ENCODE data around the gene BTRC.
A peak's percentile ranks its signal among the peaks of the same experiment; 100 is the strongest.

The BTRC gene

GRCh38 chr10:101444058-101444898, 90.3 kb downstream of the BTRC start:
- DNase-seq (ENCODE audit: low read depth, low spot score), result no peak

DNA sequence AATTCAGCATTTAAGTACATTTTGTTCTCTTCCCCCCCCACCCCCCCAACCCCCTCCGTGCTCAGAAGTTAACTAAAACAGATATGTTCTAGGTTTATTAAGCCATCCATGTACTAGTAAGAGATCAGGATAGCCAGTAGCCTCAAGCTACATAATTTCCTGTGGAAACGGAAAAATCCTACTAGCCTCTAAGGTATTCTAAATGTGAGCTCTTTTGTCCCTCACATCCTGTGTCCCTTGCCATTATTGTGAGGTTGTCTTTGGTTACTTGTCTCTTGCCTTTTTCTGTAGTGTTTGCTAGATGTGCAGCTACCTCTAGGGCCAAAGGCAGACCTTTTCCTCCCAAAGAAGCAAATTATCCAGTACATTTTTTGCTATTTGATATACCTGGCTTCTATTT, 92.1 kb downstream of the BTRC start:
- DNase-seq (ENCODE audit: low read depth, low spot score), result no peak

GRCh38 chr10:101446947-101447346, 93.0 kb downstream of the BTRC start:
- DNase-seq (ENCODE audit: low read depth, low spot score), result no peak

DNA sequence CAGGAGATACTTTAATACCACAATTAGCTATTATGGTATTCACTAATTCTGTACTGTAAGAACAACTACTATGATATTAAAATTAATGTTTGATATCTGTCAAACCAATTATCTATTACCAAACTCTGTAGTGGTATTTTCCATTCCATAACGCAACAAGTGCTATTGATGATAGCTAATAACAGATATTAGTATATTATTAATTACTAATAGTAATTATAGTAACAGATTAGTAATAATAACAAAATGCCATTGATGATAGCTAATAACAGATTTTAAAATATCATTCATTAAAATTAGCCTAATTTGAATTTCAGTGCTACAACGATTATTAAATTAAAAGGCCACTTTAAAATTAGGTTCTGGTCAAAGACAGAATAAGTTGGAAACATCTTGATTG, 93.5 kb downstream of the BTRC start:
- DNase-seq (ENCODE audit: low read depth, low spot score), result no peak

DNA sequence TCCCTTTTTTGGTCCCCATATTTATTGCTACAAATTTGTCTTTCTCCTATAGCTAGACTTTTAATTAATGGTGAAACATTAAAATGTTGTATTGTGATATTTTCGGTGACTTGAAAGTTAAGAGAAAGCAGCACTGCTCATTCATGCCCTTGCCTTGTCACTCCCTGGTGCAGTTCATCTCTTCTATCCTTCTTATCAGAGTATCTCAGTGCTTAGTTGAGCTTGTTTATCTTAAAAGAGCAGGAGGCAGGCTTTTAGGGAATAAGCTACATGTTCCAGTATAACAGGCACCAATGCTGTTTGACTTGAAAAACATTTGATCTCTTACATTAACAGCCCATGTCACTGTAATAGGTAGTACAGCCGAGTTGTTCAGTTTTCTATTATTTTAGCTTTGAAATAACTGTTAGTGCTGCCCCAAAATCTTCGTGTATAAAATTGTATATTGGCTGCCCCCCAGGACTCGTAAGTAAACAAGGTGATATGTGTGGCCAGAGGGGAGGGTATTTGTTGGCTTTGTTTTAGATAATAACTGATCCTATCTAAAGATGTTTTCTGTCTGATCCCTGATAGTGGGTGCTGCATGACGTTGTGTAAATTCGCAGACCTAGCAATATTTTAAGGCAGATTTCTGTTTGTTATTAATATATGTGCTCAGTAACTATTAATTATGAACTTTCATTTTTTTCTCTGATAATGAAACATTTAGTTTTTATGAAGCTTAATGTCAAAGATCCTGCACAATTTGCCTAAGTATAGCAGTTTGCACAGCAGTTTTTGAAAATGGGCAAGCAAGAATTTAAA, 96.5 kb downstream of the BTRC start:
- DNase-seq (ENCODE audit: low read depth, low spot score), result no peak

DNA sequence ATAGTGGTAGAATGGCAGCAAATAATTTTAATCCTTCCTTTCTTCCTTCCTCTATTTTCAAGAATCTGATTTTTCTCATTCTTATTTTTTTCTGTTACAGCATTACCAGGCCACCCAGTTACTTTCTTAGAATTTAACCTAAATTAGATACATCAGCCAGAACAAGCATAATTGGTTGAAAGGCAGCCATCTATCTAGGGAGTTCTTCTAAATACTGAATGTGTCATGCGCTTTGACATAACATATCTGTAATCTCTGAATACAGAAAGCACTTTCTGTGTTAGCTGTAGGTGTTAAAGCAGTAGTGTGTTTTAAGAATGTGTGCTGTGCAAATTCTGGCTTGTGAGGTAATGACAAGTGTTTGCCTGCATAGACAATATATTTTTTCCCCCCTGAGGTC, 97.3 kb downstream of the BTRC start:
- no peak for DNase-seq (ENCODE audit: low read depth, low spot score)

DNA sequence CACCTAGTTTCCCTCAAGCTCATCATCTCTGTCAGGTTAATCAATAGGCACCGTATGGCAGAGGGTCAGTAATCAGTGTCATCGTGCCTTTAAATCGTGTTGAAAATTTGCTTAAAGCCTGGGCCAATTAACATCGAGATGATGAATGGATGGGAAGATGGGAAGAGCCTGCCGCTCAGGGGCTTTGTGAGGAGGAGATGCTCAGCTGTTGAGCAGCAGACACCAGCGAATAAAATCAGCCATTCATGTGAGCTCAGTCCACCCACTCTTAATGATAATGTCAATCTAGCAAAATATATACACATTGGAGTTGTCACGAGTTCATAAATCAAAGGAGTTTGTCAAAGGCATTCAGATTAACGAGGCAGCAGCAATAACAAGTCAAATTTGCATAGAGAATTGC, 97.7 kb downstream of the BTRC start:
- DNase-seq (ENCODE audit: low read depth, low spot score), result no peak

DNA sequence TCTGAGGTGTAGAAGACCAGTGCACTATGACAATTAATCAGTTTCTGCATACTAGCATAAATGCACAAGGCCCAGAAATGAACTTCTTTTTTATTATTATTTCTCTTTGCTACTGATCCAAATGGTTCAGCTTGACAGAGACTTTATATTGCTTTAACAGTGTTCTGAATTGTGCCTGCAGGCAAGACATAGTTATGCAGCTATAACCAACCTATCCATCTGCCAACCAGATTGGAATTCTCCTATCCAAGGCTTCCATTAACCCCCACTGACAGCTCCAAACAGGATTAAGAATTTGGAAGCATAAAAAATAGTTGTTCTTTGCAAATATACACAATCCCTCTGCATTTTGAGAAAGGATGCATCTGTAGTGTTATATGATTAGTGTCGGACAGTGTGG, 98.2 kb downstream of the BTRC start:
- DNase-seq (ENCODE audit: low read depth, low spot score), result no peak

DNA sequence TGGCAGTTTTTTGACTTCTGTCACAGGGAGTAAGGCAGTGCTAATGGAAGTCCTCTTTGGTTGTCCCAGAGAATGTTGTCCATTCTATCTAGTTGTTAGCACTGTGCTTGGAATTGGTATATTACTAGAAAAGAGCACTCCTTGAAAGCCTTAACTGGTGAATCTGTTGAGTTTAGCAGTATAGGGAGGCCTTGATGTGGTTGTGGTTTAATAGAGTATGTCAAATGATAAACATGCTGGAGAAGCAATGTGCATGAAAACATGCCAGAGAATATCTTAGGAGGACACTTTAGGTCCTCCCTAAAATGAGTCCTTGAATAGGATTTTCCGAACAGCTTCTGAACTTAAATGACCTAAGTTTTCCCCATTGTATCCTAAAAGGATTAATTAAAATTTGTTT, 98.6 kb downstream of the BTRC start:
- DNase-seq (ENCODE audit: low read depth, low spot score), result no peak

- DNase-seq (ENCODE audit: low read depth, low spot score), result no peak
Observed at GRCh38 chr10:101453318-101453717, 99.4 kb downstream of the BTRC start.

- no peak for DNase-seq (ENCODE audit: low read depth, low spot score)
Observed at GRCh38 chr10:101453791-101454718, 100.1 kb downstream of the BTRC start.

DNA sequence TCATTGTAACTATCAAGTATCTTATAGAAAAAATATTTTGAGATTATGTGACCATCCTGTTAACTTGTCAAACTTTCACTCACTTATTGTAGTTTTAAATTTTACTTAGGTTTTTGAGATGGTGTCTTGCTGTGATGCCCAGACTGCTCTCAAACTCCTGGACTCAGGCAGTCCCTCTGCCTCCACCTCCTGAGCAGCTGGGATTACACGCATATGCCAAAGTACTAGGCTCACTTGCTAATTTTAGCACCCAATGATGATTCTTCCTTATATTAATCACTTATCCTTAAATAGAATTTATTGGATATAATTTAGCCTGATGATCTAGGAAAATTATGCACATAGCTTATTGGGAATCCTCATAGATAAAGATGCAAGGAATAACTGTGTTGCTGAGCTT, 104.9 kb downstream of the BTRC start:
- DNase-seq (ENCODE audit: low read depth, low spot score), result no peak

DNA sequence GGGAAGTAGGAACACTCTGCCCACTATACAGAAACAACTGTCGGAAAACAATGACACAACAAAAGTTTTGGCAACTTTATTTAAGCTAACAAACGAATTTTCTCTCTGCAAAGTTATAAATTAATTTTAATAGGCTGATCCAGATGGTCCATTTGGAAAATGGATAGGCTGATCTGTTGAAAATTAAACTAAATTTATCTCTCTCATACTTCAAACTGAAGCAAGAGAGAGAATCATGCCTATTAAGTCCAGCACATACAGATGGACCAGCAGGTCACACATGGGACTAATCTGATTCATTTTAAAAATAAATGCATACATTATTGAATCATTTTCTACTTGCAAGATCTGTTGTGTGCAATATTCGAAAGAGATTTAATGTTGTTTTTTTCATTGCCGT, 110.1 kb downstream of the BTRC start:
- DNase-seq (ENCODE audit: low read depth, low spot score), result no peak

GRCh38 chr10:101464599-101464998, 110.6 kb downstream of the BTRC start:
- no peak for DNase-seq (ENCODE audit: low read depth, low spot score)

GRCh38 chr10:101466016-101466912, 112.3 kb downstream of the BTRC start:
- no peak for DNase-seq (ENCODE audit: low read depth, low spot score)

GRCh38 chr10:101467286-101467770, 113.4 kb downstream of the BTRC start:
- DNase-seq (ENCODE audit: low read depth, low spot score), result peak; percentile 36

- no peak for DNase-seq (ENCODE audit: low read depth, low spot score)
Observed at GRCh38 chr10:101468159-101468558, 114.2 kb downstream of the BTRC start.

- no peak for DNase-seq (ENCODE audit: low read depth, low spot score)
Observed at GRCh38 chr10:101476383-101476782, 122.4 kb downstream of the BTRC start.

GRCh38 chr10:101478956-101479355, 125.0 kb downstream of the BTRC start:
- DNase-seq (ENCODE audit: low read depth, low spot score), result no peak

GRCh38 chr10:101481256-101481655, 127.3 kb downstream of the BTRC start:
- DNase-seq (ENCODE audit: low read depth, low spot score), result no peak

DNA sequence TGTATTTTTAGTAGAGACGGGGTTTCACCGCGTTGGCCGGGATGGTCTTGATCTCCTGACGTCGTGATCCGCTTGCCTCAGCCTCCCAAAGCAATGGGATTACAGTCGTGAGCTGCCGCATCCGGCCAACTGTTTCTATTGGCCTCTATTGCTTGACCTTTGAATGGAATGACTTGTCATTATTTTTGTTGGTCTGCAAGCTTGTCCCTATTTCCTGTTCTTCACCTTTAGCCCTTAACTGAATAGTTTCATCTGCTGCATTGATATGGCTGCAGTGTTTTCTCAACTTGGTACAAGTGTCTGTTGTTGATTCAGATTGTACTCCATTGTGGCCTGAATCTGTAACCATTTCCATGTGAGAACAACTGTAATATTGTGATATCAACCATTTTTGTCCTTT, 128.6 kb downstream of the BTRC start:
- DNase-seq (ENCODE audit: low read depth, low spot score), result no peak
